Measurements from ENCODE around the gene TRHDE. TPM values are rescaled to one million over a fixed set of nuclear protein-coding genes. Genes with fewer than 3 reads are reported as not detected.

The TRHDE gene
- total RNA-seq, 1 experiment from 2014 or later, result not detected

GRCh38 chr12:72273851-72274351, 1.7 kb downstream of the TRHDE start:
- POLR2A ChIA-PET, result no interaction called here
- Mint-ChIP-seq H3K4me3 (ENCODE audit: unreplicated experiment) (no peak overlapping the region), H3K4me1 (ENCODE audit: low read depth, unreplicated experiment) (no peaks in the 10 kb centered on the region), H3K9me3 (ENCODE audit: unreplicated experiment) (no peaks in the 10 kb centered on the region), H3K27me3 (ENCODE audit: insufficient read depth, unreplicated experiment) (no peaks in the 10 kb centered on the region), H3K27ac (ENCODE audit: unreplicated experiment) (no peak overlapping the region), H3K36me3 (ENCODE audit: insufficient read depth, unreplicated experiment) (no peaks in the 10 kb centered on the region)
- Histone ChIP-seq H3K27me3 (replicated peaks; ENCODE audit: control insufficient read depth, insufficient read depth, low read length) (no peaks in the 10 kb centered on the region), H3K9me3 (no peaks in the 10 kb centered on the region), H3K4me1 (no peaks in the 10 kb centered on the region), H3K36me3 (ENCODE audit: control insufficient read depth, insufficient read depth, low read length) (no peaks in the 10 kb centered on the region), H3K4me3 (ENCODE audit: low read depth, low read length) (no peak overlapping the region)
- CTCF ChIA-PET, result no interaction called here
- no TSS peak for BruUV-seq (replicated peaks)
- no peak for DNase-seq
- intact Hi-C loops (cut with micrococcal nuclease; ENCODE audit: unreplicated experiment), result no loop called here
- no peak for TF ChIP-seq CTCF (IDR thresholded peaks at IDR 0.05; ENCODE audit: insufficient read depth in 1 of 2, low read depth in 1 of 2, low read length in 1 of 2, severe bottlenecking in 1 of 2, unreplicated experiment in 1 of 2)

- Histone ChIP-seq H3K27me3 (replicated peaks; ENCODE audit: control insufficient read depth, insufficient read depth, low read length) (no peaks in the 10 kb centered on the region), H3K4me1 (no peaks in the 10 kb centered on the region), H3K9me3 (no peaks in the 10 kb centered on the region), H3K36me3 (ENCODE audit: control insufficient read depth, insufficient read depth, low read length) (no peaks in the 10 kb centered on the region), H3K4me3 (ENCODE audit: low read depth, low read length) (no peak overlapping the region)
- no peak for DNase-seq
- ChIA-PET CTCF (no interaction called here), POLR2A (no interaction called here)
- no TSS peak for BruUV-seq (replicated peaks)
- Mint-ChIP-seq H3K36me3 (ENCODE audit: insufficient read depth, unreplicated experiment) (no peaks in the 10 kb centered on the region), H3K9me3 (ENCODE audit: unreplicated experiment) (no peaks in the 10 kb centered on the region), H3K27ac (ENCODE audit: unreplicated experiment) (no peak overlapping the region), H3K27me3 (ENCODE audit: insufficient read depth, unreplicated experiment) (peaks cover 3% of the 10 kb centered on the region), H3K4me1 (ENCODE audit: low read depth, unreplicated experiment) (no peaks in the 10 kb centered on the region), H3K4me3 (ENCODE audit: unreplicated experiment) (no peak overlapping the region)
- TF ChIP-seq CTCF (IDR thresholded peaks at IDR 0.05; ENCODE audit: insufficient read depth in 1 of 2, low read depth in 1 of 2, low read length in 1 of 2, severe bottlenecking in 1 of 2, unreplicated experiment in 1 of 2), result no peak
- intact Hi-C loops (cut with micrococcal nuclease; ENCODE audit: unreplicated experiment), result no loop called here
Observed at GRCh38 chr12:72274931-72275330, 2.8 kb downstream of the TRHDE start.

DNA sequence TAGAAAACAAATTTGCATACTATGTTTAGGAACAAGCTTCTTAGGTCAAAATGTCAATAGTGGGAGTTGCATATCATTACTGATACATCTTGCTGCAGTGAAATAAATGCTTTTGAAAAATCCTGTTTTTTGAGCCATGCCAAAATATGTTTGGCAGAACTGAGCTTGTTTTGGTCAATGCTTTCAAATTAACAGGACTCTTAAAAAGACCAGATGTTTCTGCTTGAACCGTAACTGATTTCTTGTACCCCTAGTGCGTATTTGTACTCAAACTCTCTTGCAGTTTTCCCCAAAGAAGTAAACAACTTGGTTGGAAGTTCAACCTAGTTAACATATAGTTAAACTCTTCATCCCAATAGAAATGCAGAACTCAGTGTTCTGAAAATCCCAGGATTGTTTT, 3.4 kb downstream of the TRHDE start:
- no peak overlapping the region for H3K4me3 ChIP-seq (ENCODE audit: low read depth, low read length)
- CTCF ChIA-PET, result no interaction called here
- Mint-ChIP-seq H3K9me3 (ENCODE audit: unreplicated experiment) (no peaks in the 10 kb centered on the region), H3K27me3 (ENCODE audit: insufficient read depth, unreplicated experiment) (peaks cover 3% of the 10 kb centered on the region), H3K4me3 (ENCODE audit: unreplicated experiment) (no peak overlapping the region), H3K4me1 (ENCODE audit: low read depth, unreplicated experiment) (no peaks in the 10 kb centered on the region), H3K27ac (ENCODE audit: unreplicated experiment) (no peak overlapping the region), H3K36me3 (ENCODE audit: insufficient read depth, unreplicated experiment) (no peaks in the 10 kb centered on the region)
- H3K36me3 ChIP-seq (ENCODE audit: control insufficient read depth, insufficient read depth, low read length), result no peaks in the 10 kb centered on the region
- no peak for TF ChIP-seq CTCF (IDR thresholded peaks at IDR 0.05; ENCODE audit: insufficient read depth in 1 of 2, low read depth in 1 of 2, low read length in 1 of 2, severe bottlenecking in 1 of 2, unreplicated experiment in 1 of 2)
- POLR2A ChIA-PET, result no interaction called here
- H3K27me3 ChIP-seq (replicated peaks; ENCODE audit: control insufficient read depth, insufficient read depth, low read length), result no peaks in the 10 kb centered on the region
- intact Hi-C loops (cut with micrococcal nuclease; ENCODE audit: unreplicated experiment), result no loop called here
- H3K4me1 ChIP-seq, result no peaks in the 10 kb centered on the region
- H3K9me3 ChIP-seq, result no peaks in the 10 kb centered on the region
- no TSS peak for BruUV-seq (replicated peaks)
- DNase-seq, result no peak

All from Caco-2 (cell line).